Stomach (tissue), 4 donors: ENCODE results near the gene ARHGAP10.
"Not testable (repeated sequence)": the region's sequence is repeated elsewhere in the genome, so short reads cannot be mapped to it uniquely, and the experiment has no call there.

ENCODE experiments used
- EP300 ChIP-seq: sonication (generic); formaldehyde crosslinking; IDR thresholded peaks from one replicate; pipeline ENCODE4 v1.6.1; 2017; ENCODE audit warnings: antibody characterized with exemption
- POLR2A ChIP-seq, 4 donors: fragments of 450-650 bp; IDR thresholded peaks; one replicate each; pipeline ENCODE4 v1.6.1; 2016; ENCODE audit warnings: antibody characterized with exemption in 4 of 4, control low read depth in 2 of 4, mild to moderate bottlenecking in 1 of 4, moderate library complexity in 1 of 4

DNA sequence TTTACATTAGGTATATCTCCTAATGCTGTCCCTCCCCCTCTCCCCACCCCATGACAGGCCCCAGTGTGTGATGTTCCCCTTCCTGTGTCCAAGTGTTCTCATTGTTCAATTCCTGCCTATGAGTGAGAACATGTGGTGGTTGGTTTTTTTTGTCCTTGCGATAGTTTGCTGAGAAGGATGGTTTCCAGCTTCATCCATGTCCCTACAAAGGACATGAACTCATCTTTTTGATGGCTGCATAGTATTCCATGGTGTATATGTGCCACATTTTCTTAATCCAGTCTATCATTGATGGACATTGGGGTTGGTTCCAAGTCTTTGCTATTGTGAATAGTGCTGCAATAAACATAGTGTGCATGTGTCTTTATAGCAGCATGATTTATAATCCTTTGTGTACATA is 268.1 kb downstream of the ARHGAP10 start:
- TF ChIP-seq POLR2A (IDR thresholded peaks at IDR 0.05); EP300: not testable (repeated sequence)
